IPS-18a (cell line): Measurements from ENCODE around the gene RPS27A.
"Not testable (repeated sequence)": the region's sequence is repeated elsewhere in the genome, so short reads cannot be mapped to it uniquely, and the experiment has no call there.

Experiments used
- H3K27ac ChIP-seq: one replicate; pipeline ENCODE4 v1.5.1; 2013; ENCODE audit warnings: low read length
- H3K27me3 ChIP-seq: one replicate; pipeline ENCODE4 v1.6.1; 2013; ENCODE audit warnings: mild to moderate bottlenecking, low read length; ENCODE audit not compliant: control insufficient read depth, insufficient read depth
- H3K36me3 ChIP-seq: one replicate; pipeline ENCODE4 v1.6.1; 2013; ENCODE audit warnings: low read depth, low read length; ENCODE audit not compliant: control insufficient read depth
- H3K4me1 ChIP-seq: one replicate; pipeline ENCODE4 v1.6.1; 2013; ENCODE audit warnings: low read depth, low read length; ENCODE audit not compliant: control insufficient read depth
- H3K4me3 ChIP-seq: one replicate; pipeline ENCODE4 v1.5.1; 2013; ENCODE audit warnings: low read length
- H3K9ac ChIP-seq: one replicate; pipeline ENCODE4 v1.6.1; 2013; ENCODE audit warnings: mild to moderate bottlenecking, low read length, moderate library complexity
- H3K9me3 ChIP-seq: one replicate; pipeline ENCODE4 v1.6.1; 2013; ENCODE audit warnings: low read depth, low read length; ENCODE audit not compliant: control insufficient read depth

The RPS27A gene

DNA sequence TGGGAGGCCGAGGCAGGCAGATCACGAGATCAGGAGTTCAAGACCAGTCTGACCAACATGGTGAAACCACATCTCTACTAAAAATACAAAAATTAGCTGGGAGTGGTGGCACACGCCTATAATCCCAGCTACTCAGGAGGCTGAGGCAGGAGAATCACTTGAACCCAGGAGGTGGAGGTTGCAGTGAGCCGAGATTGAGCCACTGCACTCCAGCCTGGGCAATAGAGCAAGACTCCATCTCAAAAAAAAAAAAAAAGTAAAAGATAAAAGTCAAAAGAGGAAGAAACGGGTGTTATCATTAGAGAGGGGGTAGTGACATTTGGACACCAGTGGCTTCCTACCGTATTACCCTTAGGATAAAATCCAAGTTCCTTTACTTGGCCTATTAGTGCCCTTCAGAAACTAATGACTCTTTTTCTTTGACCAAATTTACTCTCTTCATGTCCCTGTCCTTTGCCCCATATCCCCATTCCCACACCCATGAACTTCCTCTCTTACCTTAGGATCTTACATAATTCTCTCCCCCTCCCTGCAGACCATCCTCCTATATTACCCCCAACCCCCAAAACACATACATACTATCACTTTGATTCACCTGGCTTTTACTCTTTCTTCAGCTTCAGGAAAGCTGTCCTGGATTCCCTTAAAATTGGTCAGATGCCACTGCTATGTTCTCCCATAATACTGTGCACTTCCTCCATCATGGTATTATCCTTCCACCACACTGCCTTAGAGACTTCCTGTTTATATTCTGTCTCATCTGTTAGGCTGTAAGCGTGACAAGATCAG lies 4.9 kb upstream of the RPS27A start:
- not testable (repeated sequence) for H3K4me1 ChIP-seq, H3K4me3 ChIP-seq, H3K27me3 ChIP-seq, H3K9me3 ChIP-seq, H3K27ac ChIP-seq, H3K9ac ChIP-seq, H3K36me3 ChIP-seq

DNA sequence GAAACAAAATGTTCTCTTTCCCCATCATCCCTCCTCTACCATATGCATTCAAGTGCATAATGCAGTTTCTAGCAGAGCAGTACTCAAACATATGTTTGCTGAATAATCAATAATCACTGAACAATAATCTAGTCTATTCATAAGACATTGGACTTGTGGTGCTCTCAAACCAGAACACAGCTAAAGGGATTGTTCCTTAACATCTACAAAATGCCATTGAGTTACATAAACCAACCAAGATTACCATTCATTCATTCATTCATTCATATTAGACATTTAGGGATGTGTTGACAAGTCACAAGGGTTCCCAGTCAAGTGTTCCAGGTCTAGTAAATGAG lies 4.3 kb upstream of the RPS27A start:
- Histone ChIP-seq H3K4me3 (no peak overlapping the region), H3K4me1 (no peaks in the 10 kb centered on the region), H3K9ac (no peak overlapping the region), H3K36me3 (peaks cover 6% of the 10 kb centered on the region), H3K27me3 (no peaks in the 10 kb centered on the region), H3K27ac (no peak overlapping the region), H3K9me3 (no peaks in the 10 kb centered on the region)

DNA sequence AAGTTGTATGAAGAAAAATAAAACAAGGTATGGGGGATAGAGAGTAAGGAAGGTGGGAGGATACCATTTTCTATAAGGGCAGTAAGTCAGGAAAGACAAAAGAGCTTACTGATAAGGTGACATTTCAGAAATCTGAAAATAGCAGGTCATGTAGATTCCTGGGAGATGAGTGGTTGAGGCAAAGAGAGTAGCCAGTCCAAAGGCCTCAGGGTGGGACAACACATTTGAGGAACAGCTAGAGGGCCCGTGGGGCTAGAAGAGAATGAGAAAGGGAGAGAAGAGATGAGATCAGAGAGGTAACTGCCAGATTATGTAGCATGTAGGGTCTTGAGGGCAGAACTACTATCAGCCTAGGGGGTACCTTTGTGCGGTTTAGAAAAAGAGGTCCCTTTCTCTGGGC lies 3.3 kb upstream of the RPS27A start:
- H3K9me3 ChIP-seq = no peaks in the 10 kb centered on the region
- H3K9ac ChIP-seq = no peak overlapping the region
- H3K27ac ChIP-seq = no peak overlapping the region
- no peaks in the 10 kb centered on the region for H3K27me3 ChIP-seq
- H3K36me3 ChIP-seq = peaks cover 16% of the 10 kb centered on the region
- no peak overlapping the region for H3K4me3 ChIP-seq
- H3K4me1 ChIP-seq = peaks cover 5% of the 10 kb centered on the region

DNA sequence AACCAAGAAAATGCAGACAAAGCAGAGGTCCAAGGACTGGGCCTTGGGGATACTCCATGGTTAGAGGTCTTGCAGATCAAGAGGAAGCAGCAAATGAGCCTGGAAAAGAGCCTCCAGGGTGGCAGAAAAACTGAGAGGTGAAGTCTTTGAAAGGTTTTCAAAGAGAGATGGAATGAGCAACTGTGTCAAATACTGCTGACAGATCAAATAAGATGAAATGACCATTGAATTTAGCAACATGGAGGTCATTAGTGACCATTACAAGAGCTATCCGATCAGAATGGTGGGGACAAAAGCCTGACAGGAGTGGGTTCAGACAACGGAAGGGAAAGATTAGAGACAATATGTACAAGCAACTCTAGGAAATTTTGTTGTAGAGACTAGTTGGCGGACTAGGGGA lies 1.9 kb upstream of the RPS27A start:
- Histone ChIP-seq H3K4me1 (peaks cover 7% of the 10 kb centered on the region), H3K4me3 (peak overlapping the region; percentile 95), H3K9me3 (no peaks in the 10 kb centered on the region), H3K36me3 (peaks cover 30% of the 10 kb centered on the region), H3K9ac (no peak overlapping the region), H3K27me3 (no peaks in the 10 kb centered on the region), H3K27ac (no peak overlapping the region)

DNA sequence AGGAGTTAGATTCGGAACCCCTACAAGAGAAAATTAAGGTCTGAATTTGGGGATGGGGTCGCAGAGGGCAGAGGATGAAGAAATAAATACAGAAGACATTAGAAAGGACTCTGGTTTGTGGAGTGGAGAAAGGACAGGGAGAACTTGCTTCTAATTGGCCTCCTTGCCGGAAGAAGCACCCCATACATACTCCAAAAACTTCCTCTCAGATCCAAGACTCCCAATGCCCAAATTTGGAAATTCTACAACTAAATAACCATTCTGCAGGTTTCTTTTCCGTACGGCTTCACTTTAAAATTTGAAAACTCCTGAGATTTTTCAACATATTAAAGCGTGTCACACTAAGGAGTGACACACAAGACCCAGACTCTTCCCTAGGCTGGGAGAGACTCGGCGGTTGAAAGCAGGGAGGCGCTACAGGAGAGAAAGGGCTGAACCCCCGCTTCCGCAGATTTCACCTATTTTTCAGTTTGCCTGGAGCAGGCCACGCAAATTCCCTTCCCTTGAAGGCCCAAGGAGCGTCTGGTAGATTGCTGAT lies 873 bp upstream of the RPS27A start:
- Histone ChIP-seq H3K36me3 (peaks cover 40% of the 10 kb centered on the region), H3K27ac (peak overlapping the region; percentile 91), H3K9ac (peak overlapping the region; percentile 99), H3K4me3 (peak overlapping the region; percentile 95), H3K27me3 (no peaks in the 10 kb centered on the region), H3K9me3 (no peaks in the 10 kb centered on the region), H3K4me1 (peaks cover 7% of the 10 kb centered on the region)

DNA sequence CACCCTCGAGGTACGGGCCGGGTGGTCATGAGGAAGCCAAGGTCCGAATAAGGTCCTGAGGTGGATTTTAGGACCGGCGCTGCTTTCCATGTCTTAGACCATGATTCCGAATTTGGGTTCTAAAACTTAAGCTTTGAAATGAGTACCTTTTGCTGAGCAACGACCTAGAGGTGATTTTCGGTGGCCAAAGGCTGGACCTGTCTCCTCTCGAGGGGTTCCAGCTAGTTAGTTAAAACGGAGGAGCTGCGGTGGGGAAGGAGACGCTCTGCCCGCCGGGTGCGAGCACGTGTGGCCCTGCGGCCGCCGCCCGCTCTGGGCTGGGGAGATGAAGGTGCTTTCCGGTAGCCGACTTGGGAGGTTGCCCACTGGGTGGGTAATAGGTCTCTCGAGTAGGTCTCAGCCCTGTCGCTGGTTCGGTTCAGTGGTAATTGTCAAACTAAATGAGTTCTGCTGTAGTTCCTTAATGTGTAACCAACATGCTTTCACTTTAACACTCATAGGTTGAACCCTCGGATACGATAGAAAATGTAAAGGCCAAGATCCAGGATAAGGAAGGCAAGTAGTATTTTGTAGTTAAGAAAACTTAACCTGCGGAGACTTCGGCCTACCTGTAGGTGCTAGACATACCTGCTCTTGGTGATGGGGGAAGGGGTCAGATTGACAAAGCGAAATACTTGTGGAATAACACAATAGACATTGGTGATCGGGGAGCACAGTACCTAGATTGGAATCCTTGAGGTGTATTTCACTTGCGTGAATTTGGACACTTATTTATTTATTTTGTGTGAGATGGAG lies 572 bp downstream of the RPS27A start:
- peak overlapping the region; percentile 99 for H3K9ac ChIP-seq
- H3K4me3 ChIP-seq = peak overlapping the region; percentile 95
- no peaks in the 10 kb centered on the region for H3K27me3 ChIP-seq
- no peaks in the 10 kb centered on the region for H3K9me3 ChIP-seq
- peaks cover 45% of the 10 kb centered on the region for H3K36me3 ChIP-seq
- H3K27ac ChIP-seq = peak overlapping the region; percentile 86
- H3K4me1 ChIP-seq = peaks cover 7% of the 10 kb centered on the region

DNA sequence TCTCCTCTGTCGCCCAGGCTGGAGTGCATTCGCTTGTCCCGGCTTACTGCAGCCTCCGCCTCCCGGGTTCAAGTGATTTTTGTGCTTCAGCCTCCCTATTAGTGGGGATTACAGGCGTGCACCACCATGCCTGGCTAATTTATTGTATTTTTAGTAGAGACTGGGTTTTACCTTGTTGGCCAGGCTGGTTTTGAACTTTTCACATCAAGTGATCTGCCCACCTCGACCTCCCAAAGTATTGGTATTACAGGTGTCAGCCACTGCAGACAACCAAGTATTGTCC lies 1.1 kb downstream of the RPS27A start:
- Histone ChIP-seq H3K27me3 (no peaks in the 10 kb centered on the region), H3K36me3 (peaks cover 41% of the 10 kb centered on the region), H3K4me3 (peak overlapping the region; percentile 95), H3K9me3 (no peaks in the 10 kb centered on the region), H3K27ac (no peak overlapping the region), H3K4me1 (peaks cover 7% of the 10 kb centered on the region), H3K9ac (peak overlapping the region; percentile 99)

DNA sequence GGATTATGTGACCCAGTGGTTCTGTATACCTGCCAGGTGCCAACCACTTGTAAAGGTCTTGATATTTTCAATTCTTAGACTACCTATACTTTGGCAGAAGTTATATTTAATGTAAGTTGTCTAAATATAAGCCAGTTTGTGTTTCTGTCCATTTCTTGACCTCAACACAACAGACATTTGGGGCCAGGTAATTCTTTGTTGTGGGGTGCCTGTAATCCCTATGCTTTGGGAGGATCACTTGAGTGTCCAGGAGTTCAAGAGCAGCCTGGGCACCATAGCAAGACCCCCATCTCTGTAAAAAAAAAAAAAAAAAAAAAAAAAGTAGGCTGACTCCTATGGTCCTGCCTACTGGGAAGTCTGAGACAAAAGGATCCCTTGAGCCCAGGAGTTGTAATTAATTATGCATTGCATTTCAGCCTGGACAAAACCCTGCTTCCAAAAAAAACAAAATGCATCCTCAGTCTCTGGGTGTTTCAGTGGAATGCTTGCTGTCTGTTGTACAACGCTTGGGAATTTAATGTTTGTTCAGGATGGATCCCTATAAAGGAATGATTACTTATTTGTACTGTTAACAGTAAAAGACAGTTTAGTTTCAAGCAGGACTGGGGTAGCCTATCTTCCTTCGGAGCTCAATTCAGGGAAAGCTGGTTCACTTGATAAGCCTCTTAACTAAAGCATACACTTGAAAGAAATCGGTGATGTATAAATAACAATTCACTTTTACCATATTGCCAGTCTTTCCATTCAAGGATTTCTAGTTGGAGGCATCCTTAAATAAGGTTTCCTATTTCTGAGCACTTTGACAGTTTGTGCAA lies 3.4 kb downstream of the RPS27A start:
- Histone ChIP-seq H3K36me3 (peaks cover 44% of the 10 kb centered on the region), H3K4me1 (peaks cover 7% of the 10 kb centered on the region), H3K4me3 (no peak overlapping the region), H3K9me3 (no peaks in the 10 kb centered on the region), H3K27ac (no peak overlapping the region), H3K27me3 (no peaks in the 10 kb centered on the region), H3K9ac (no peak overlapping the region)

DNA sequence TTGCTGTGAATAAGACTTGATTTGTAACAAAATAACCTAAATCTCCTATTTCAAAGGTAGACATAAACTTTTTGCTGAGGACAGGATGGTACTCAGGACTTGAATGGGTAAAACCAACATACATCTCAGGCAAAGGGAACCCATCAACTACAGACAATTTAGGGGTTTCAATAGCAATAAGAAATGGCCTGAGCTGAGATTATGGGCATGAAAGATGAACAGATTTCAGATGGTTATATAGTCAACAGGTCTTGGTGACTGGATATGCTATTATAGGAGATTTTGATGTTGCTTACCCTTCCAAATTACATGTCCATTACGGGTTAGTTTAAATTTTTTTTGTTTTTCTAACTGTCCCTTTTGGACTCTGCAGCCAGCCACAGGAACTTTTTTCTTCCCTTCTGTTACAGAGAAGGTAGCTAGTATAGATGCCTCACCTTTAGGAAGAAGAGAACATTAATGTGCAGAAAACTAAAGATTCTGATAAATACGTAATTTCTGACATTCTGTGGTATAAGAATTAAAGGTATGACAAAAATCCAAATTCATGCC lies 4.6 kb downstream of the RPS27A start:
- peaks cover 44% of the 10 kb centered on the region for H3K36me3 ChIP-seq
- H3K27ac ChIP-seq = no peak overlapping the region
- no peak overlapping the region for H3K9ac ChIP-seq
- peaks cover 7% of the 10 kb centered on the region for H3K4me1 ChIP-seq
- H3K27me3 ChIP-seq = no peaks in the 10 kb centered on the region
- H3K4me3 ChIP-seq = no peak overlapping the region
- H3K9me3 ChIP-seq = no peaks in the 10 kb centered on the region

DNA sequence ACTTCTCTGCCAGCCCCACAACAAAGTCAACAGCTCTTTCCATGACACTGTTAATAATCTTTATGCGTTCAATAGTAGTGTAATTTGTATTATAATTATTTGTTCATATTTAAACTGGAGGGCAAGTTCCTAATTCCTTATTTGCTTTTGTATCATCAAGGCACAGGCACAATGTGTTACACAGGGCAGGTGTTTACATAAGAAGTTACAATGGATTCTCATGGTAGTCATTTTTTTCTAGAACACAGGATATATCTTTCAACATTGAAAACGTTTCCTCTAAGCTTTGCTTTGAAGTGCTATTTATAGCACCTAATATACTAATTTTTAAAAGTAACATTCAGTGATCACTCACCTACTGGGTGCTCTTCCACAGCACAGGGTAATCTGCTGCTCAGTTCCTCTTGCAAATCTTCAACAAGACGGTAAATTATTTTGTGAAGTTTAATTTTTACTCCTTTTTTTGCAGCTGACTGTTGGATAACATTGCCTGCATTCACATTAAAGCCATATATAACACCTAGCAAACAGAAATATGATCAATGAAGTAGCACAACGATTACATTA lies 7.3 kb downstream of the RPS27A start:
- H3K9ac ChIP-seq = no peak overlapping the region
- peaks cover 34% of the 10 kb centered on the region for H3K36me3 ChIP-seq
- H3K4me3 ChIP-seq = no peak overlapping the region
- no peak overlapping the region for H3K27ac ChIP-seq
- H3K27me3 ChIP-seq = no peaks in the 10 kb centered on the region
- H3K4me1 ChIP-seq = no peaks in the 10 kb centered on the region
- H3K9me3 ChIP-seq = no peaks in the 10 kb centered on the region

DNA sequence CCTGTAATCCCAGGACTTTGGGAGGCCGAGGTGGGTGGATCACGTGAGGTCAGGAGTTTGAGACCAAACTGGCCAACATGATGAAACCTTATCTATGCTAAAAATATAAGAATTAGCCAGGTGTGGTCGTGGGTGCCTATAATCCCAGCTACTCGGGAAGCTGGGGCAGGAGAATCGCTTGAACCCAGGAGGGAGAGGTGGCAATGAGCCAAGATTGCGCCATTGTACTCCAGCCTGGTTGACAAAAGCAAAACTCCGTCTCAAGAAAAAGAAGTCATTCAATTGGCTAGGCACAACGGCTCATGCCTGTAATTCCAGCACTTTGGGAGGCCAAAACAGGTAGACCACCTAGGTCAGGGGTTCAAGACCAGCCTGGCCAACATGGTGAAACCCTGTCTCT lies 9.1 kb downstream of the RPS27A start:
- not testable (repeated sequence) for H3K9ac ChIP-seq, H3K4me1 ChIP-seq, H3K9me3 ChIP-seq, H3K27ac ChIP-seq, H3K27me3 ChIP-seq, H3K4me3 ChIP-seq
- H3K36me3 ChIP-seq = peaks cover 16% of the 10 kb centered on the region
